ENCODE results near the gene CAMTA1.

The CAMTA1 gene

DNA sequence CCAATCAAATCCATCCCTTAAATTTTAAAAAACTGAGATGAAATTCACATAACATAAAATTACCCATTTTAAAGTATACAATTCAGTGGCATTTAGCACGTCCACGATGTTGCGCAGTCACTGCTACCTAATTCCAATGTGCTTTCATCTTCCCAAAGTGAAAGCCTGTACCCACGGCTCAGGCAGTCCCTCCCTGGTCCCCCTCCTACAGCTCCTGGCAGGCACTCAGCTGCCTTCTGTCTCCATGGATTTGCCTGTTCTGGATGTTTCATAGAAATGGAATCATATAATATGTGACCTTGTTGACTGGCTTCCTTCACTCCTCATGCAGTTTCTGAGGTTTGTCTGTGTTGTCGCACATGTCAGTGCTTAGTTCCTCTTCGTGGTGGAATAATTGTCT lies 386.3 kb downstream of the CAMTA1 start:
- no peak overlapping the region for H3K9ac ChIP-seq
- no peak overlapping the region for H3K27ac ChIP-seq
- peaks cover 0 to 10% (median 0%) of the 10 kb centered on the region in 11 experiments; a peak in 2 of 22 replicates for H3K27me3 ChIP-seq
- no peak for TF ChIP-seq Cebpa-rat (IDR thresholded peaks at IDR 0.05)
- H3K4me3 ChIP-seq, result no peak overlapping the region
- H4K20me1 ChIP-seq, result no peaks in the 10 kb centered on the region
- H3K36me3 ChIP-seq, result no peaks in the 10 kb centered on the region
- peaks cover 0 to 2% (median 0%) of the 10 kb centered on the region in 11 experiments; a peak in 7 of 22 replicates for H3K9me3 ChIP-seq (replicated peaks in 1 of 11)
- peak overlapping the region in 10 of 11 experiments; percentile 4 to 93 (median 85); a peak in 14 of 22 replicates for H3K4me2 ChIP-seq
- peaks cover 17 to 62% (median 49%) of the 10 kb centered on the region in 10 experiments; a peak in 19 of 20 replicates for H3K4me1 ChIP-seq

DNA sequence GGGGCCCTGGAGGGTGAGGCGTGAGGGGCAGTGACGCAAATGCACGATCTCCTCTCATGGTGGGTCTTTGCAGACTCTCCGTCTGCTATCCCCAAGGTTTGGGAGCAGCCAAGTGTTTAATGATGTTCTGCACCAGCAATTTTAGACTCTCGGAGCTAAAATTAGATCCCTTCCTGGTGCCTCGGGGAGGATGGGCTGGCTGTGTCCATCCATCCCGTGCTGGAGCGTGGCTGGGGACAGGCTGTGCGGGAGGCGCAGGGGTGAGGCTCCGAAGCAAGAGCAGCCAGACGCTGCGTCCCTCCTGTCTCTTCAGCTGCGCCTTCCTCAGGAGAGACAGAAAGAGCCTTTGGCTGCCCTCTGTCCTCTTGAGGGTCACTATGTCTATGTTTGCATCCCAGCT lies 387.6 kb downstream of the CAMTA1 start:
- no peaks in the 10 kb centered on the region for H4K20me1 ChIP-seq
- peaks cover 20 to 71% (median 53%) of the 10 kb centered on the region in 10 experiments; a peak in 19 of 20 replicates for H3K4me1 ChIP-seq
- peak overlapping the region; percentile 15 to 93 (median 82) for H3K4me2 ChIP-seq
- H3K27me3 ChIP-seq, result peaks cover 0 to 10% (median 0%) of the 10 kb centered on the region in 11 experiments; a peak in 2 of 22 replicates
- H3K9ac ChIP-seq, result peak overlapping the region in 2 of 11 experiments; percentile 20 to 24; a peak in 1 of 22 replicates
- no peaks in the 10 kb centered on the region for H3K36me3 ChIP-seq
- H3K9me3 ChIP-seq (replicated peaks in 1 of 11), result peaks cover 9 to 14% (median 11%) of the 10 kb centered on the region in 11 experiments; a peak in 19 of 22 replicates
- no peak overlapping the region for H3K27ac ChIP-seq
- TF ChIP-seq Cebpa-rat (IDR thresholded peaks at IDR 0.05), result no peak
- H3K4me3 ChIP-seq, result peak overlapping the region in 1 of 10 experiments; percentile 6; a peak in 1 of 20 replicates

DNA sequence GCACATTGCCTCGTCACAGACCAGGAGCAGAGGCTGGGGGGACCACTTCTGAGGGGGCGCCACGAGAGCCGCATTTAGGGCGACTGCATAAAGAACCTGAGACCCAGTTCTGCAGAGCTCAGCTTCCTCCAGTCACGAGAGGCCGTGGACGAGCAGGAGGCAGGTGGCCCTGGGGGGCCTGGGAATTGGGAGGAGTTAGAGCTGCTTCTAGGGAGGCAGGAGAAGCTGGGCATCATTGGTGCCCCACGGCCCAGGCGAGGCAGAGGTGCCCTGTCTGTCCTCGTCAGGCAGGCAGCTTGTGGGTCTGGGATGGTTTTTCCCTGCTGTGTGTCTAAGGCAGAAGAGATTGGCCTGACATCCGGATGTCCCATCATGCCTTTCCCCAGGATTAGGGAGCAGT lies 389.3 kb downstream of the CAMTA1 start:
- TF ChIP-seq Cebpa-rat (IDR thresholded peaks at IDR 0.05), result no peak
- H3K9me3 ChIP-seq (replicated peaks in 1 of 11), result peaks cover 9 to 14% (median 12%) of the 10 kb centered on the region in 11 experiments; a peak in 20 of 22 replicates
- H3K4me2 ChIP-seq, result peak overlapping the region in 7 of 11 experiments; percentile 10 to 93 (median 81); a peak in 9 of 22 replicates
- H3K4me1 ChIP-seq, result peaks cover 20 to 73% (median 53%) of the 10 kb centered on the region in 10 experiments; a peak in 19 of 20 replicates
- peaks cover 0 to 10% (median 0%) of the 10 kb centered on the region in 11 experiments; a peak in 2 of 22 replicates for H3K27me3 ChIP-seq
- H3K27ac ChIP-seq, result no peak overlapping the region
- H3K4me3 ChIP-seq, result no peak overlapping the region
- H4K20me1 ChIP-seq, result no peaks in the 10 kb centered on the region
- no peaks in the 10 kb centered on the region for H3K36me3 ChIP-seq
- no peak overlapping the region for H3K9ac ChIP-seq

DNA sequence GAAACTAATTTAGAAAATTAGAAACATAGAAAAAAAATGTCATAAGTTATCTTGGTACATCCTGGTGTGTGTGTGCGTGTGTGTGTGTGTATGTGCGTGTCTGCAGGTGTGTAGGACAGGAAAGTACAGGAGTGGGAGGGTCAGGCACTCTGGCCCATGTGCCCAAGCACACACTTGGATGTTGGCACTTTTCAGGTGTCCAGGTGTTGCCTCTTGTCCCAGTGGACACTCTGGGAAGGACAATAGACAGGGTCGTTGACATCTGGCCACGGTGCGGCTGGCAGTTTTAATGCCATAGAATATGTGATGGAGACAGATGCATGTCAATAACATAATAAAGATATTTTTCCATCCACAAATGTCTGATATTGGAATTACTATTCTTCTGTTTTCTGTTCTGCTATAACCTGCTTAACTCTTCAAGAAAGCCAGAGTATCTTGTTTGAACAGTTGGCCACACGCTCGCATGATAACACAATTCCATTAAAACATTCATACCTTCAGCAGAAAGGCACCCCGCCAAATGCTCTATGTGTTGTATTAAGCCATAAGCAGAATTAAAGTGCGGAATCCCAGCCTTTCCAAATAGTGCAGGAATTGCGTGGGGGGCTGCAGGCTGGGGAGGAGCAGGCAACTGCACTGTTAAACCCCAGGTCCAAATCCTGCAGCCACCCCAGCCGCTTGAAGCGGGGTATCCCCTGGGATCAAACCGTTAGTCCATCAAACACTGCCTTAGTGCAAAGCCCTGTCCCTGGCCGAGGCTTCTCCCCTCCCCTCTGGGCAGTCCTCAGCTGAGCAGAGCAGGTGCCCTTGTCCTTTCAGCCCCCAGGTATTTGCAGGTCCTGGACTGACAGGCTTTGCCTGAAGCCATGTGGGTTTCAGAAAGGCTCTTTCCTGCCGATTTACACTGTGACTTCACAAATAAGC lies 390.0 kb downstream of the CAMTA1 start:
- Histone ChIP-seq H3K4me1 (peaks cover 20 to 69% (median 53%) of the 10 kb centered on the region in 10 experiments; a peak in 19 of 20 replicates), H3K4me2 (peak overlapping the region in 9 of 11 experiments; percentile 20 to 93 (median 61); a peak in 16 of 22 replicates), H4K20me1 (no peaks in the 10 kb centered on the region), H3K36me3 (no peaks in the 10 kb centered on the region), H3K9ac (no peak overlapping the region), H3K27ac (no peak overlapping the region), H3K4me3 (no peak overlapping the region), H3K9me3 (replicated peaks in 1 of 11) (peaks cover 13 to 19% (median 14%) of the 10 kb centered on the region in 11 experiments), H3K27me3 (peaks cover 0 to 10% (median 0%) of the 10 kb centered on the region in 11 experiments; a peak in 2 of 22 replicates)
- TF ChIP-seq Cebpa-rat (IDR thresholded peaks at IDR 0.05), result no peak

DNA sequence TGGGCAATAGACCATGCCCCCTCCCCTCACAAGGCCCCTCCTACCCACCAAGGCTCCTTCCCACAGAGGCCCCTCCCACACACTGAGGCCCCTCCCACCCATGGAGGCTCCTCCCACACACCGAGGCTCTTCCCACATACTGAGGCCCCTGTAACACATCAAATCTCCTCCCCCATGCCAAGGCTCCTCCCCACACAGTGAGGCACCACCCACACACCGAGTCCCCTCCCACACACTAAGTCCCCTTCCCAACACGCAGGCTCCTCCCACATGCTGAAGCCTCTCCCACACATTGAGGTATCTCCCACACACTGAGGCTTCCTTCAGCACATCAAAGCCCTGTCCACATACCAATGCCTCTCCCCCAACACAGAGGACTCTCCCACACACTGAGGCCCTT lies 391.8 kb downstream of the CAMTA1 start:
- H3K27me3 ChIP-seq, result peaks cover 0 to 10% (median 0%) of the 10 kb centered on the region in 11 experiments; a peak in 2 of 22 replicates
- H3K9ac ChIP-seq, result no peak overlapping the region
- TF ChIP-seq Cebpa-rat (IDR thresholded peaks at IDR 0.05), result no peak
- H4K20me1 ChIP-seq, result no peaks in the 10 kb centered on the region
- peak overlapping the region in 9 of 11 experiments; percentile 18 to 93 (median 61); a peak in 16 of 22 replicates for H3K4me2 ChIP-seq
- peaks cover 23 to 32% (median 28%) of the 10 kb centered on the region in 11 experiments for H3K9me3 ChIP-seq (replicated peaks in 1 of 11)
- no peak overlapping the region for H3K4me3 ChIP-seq
- no peaks in the 10 kb centered on the region for H3K36me3 ChIP-seq
- H3K4me1 ChIP-seq, result peaks cover 15 to 62% (median 47%) of the 10 kb centered on the region in 10 experiments; a peak in 19 of 20 replicates
- no peak overlapping the region for H3K27ac ChIP-seq

DNA sequence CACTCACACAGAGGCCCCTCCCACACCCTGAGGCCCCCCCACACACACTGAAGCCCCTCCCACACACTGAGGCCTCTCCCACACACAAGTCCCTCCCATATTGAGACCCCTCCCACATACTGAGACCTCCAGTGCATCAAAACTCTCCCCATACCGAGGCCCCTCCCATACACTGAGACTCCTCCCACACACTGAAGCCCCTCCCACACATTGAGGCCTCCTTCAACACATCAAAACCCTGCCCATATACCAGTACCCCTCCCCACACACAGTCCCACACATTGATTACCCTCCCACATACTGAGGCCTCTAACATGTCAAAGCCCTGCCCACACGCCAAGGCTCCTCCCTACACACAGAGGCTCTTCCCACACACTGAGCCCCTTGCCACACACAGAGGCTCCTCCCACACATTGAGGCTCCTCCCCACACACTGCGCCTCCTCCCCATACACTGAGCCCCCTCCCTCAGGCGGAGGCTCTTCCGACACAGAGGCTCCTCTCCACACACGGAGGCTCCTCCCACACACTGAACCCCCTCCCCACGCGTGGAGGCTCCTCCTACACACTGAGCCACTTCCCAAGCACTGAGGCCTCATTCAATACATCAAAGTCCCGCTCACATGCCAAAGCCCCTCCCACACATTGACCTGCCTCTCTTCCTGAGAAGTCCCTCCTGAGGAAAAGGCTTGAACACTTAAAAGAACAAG lies 392.3 kb downstream of the CAMTA1 start:
- H3K27ac ChIP-seq, result no peak overlapping the region
- TF ChIP-seq Cebpa-rat (IDR thresholded peaks at IDR 0.05), result no peak
- H3K4me2 ChIP-seq, result peak overlapping the region in 3 of 11 experiments; percentile 1 to 38 (median 15); a peak in 5 of 22 replicates
- H3K4me3 ChIP-seq, result no peak overlapping the region
- H3K27me3 ChIP-seq, result peaks cover 0 to 7% (median 0%) of the 10 kb centered on the region in 11 experiments; a peak in 2 of 22 replicates
- H3K9me3 ChIP-seq (replicated peaks in 1 of 11), result peaks cover 23 to 32% (median 28%) of the 10 kb centered on the region in 11 experiments
- H3K4me1 ChIP-seq, result peaks cover 13 to 57% (median 42%) of the 10 kb centered on the region in 10 experiments; a peak in 19 of 20 replicates
- no peaks in the 10 kb centered on the region for H3K36me3 ChIP-seq
- no peak overlapping the region for H3K9ac ChIP-seq
- H4K20me1 ChIP-seq, result no peaks in the 10 kb centered on the region

DNA sequence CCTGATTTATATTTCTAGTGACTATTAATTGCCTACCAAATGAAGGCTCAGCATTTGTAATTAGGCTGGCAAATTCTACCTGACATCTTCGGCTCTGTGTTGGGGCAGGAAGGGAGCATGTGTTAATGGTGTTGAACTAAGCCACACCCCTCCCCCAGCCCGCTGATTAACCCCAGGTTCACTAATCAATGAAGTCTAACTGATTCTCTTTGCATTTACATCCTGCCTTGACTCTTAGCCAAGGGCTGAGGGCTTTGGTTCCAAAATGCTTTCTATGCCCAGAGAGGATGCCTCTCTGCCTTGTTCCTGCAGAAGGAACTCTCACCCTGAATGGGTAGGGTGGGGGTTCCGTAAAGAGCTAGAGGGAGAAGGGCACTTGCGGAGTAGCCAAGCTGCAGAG lies 393.1 kb downstream of the CAMTA1 start:
- peak overlapping the region in 3 of 11 experiments; percentile 1 to 38 (median 15); a peak in 3 of 22 replicates for H3K4me2 ChIP-seq
- H3K4me1 ChIP-seq, result peaks cover 5 to 49% (median 34%) of the 10 kb centered on the region in 10 experiments; a peak in 19 of 20 replicates
- H3K27ac ChIP-seq, result no peak overlapping the region
- no peak overlapping the region for H3K4me3 ChIP-seq
- peaks cover 23 to 32% (median 28%) of the 10 kb centered on the region in 11 experiments for H3K9me3 ChIP-seq (replicated peaks in 1 of 11)
- no peaks in the 10 kb centered on the region for H3K36me3 ChIP-seq
- no peak for TF ChIP-seq Cebpa-rat (IDR thresholded peaks at IDR 0.05)
- no peaks in the 10 kb centered on the region for H4K20me1 ChIP-seq
- H3K27me3 ChIP-seq, result no peaks in the 10 kb centered on the region
- H3K9ac ChIP-seq, result no peak overlapping the region

DNA sequence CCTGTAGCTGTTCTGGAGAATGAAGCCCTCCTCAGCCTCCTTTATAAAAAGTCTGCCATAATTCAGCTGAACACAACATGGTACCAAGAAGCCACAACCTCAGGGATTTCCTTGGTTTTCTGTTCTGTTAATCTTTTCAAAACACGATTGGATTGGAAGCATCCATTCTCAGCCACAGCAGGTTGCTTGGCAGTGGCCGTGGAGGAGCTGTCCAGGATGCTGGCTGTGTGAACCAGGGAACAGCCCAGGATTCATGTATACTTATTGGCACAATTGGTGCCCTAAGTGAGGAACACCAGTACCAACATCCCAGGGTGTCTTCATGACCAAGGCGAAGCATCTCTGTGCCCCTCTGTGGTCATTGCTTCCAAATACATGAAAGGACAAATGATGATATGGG lies 393.5 kb downstream of the CAMTA1 start:
- no peak overlapping the region for H3K27ac ChIP-seq
- peaks cover 23 to 32% (median 28%) of the 10 kb centered on the region in 11 experiments for H3K9me3 ChIP-seq (replicated peaks in 1 of 11)
- H3K27me3 ChIP-seq, result no peaks in the 10 kb centered on the region
- H4K20me1 ChIP-seq, result no peaks in the 10 kb centered on the region
- H3K36me3 ChIP-seq, result no peaks in the 10 kb centered on the region
- no peak overlapping the region for H3K9ac ChIP-seq
- H3K4me3 ChIP-seq, result no peak overlapping the region
- H3K4me1 ChIP-seq, result peaks cover 5 to 45% (median 30%) of the 10 kb centered on the region in 10 experiments; a peak in 19 of 20 replicates
- 0 out of 22 replicates have a peak overlapping the region, but pooled peaks of 1 of the 11 experiments have one; percentile 1 for H3K4me2 ChIP-seq
- TF ChIP-seq Cebpa-rat (IDR thresholded peaks at IDR 0.05), result no peak

All from BLaER1 treated with 17β-estradiol and CSF1 and Interleukin-3, amounts not matched to agents 10 nM and 100 nM (cell line).